PFSK-1 (cell line): ENCODE measurements around the gene CUEDC1.

Source experiments
- FOXP2 ChIP-seq: optimal IDR thresholded peaks from 2 replicates; pipeline ENCODE3; 2011; ENCODE audit warnings: borderline replicate concordance, control low read depth, inconsistent platforms; ENCODE audit not compliant: insufficient read depth; ENCODE audit errors: extremely low read length, extremely low read depth
- POLR2AphosphoS5 ChIP-seq: IDR thresholded peaks from 2 replicates; pipeline ENCODE4 v1.6.1; 2012; ENCODE audit warnings: low read depth, mild to moderate bottlenecking, control low read depth, low read length, moderate library complexity
- SIN3A ChIP-seq: IDR thresholded peaks from 2 replicates; pipeline ENCODE4 v1.6.1; 2012; ENCODE audit warnings: mild to moderate bottlenecking, low read length, moderate library complexity, borderline replicate concordance; ENCODE audit not compliant: insufficient read depth
- TAF1 ChIP-seq: IDR thresholded peaks from 2 replicates; pipeline ENCODE4 v1.6.1; 2012; ENCODE audit warnings: low read length, control low read depth, borderline replicate concordance; ENCODE audit not compliant: insufficient read depth
- TF ChIP-seq, protein P1 (sequence below), 2 experiments: IDR thresholded peaks; 2 replicates each; pipeline versions ENCODE4 v1.6.1 to v1.8.0; 2011 to 2012; ENCODE audit warnings: low read depth in 2 of 2, low read length in 2 of 2, control low read depth in 1 of 2, inconsistent platforms in 1 of 2, mild to moderate bottlenecking in 1 of 2, moderate library complexity in 1 of 2; ENCODE audit not compliant: insufficient read depth in 1 of 2

The CUEDC1 gene

DNA sequence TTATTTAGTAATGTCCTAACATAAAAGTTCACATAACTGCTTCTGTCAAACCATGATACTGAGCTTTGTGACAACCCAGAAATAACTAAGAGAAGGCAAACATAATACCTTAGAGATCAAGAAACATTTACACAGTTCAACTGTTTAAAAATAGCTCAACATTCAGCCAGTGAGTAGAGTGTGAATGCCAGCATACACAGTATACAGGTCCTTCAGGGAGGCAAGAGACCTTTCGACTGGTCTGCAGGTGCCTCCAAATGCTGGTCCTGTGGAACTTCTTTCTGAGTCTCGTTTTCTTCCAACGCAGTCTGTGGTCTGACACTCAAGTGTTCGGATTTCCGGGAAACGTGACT is 115.7 kb downstream of the CUEDC1 start:
- TF ChIP-seq, protein P1, sequence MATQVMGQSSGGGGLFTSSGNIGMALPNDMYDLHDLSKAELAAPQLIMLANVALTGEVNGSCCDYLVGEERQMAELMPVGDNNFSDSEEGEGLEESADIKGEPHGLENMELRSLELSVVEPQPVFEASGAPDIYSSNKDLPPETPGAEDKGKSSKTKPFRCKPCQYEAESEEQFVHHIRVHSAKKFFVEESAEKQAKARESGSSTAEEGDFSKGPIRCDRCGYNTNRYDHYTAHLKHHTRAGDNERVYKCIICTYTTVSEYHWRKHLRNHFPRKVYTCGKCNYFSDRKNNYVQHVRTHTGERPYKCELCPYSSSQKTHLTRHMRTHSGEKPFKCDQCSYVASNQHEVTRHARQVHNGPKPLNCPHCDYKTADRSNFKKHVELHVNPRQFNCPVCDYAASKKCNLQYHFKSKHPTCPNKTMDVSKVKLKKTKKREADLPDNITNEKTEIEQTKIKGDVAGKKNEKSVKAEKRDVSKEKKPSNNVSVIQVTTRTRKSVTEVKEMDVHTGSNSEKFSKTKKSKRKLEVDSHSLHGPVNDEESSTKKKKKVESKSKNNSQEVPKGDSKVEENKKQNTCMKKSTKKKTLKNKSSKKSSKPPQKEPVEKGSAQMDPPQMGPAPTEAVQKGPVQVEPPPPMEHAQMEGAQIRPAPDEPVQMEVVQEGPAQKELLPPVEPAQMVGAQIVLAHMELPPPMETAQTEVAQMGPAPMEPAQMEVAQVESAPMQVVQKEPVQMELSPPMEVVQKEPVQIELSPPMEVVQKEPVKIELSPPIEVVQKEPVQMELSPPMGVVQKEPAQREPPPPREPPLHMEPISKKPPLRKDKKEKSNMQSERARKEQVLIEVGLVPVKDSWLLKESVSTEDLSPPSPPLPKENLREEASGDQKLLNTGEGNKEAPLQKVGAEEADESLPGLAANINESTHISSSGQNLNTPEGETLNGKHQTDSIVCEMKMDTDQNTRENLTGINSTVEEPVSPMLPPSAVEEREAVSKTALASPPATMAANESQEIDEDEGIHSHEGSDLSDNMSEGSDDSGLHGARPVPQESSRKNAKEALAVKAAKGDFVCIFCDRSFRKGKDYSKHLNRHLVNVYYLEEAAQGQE (IDR thresholded peaks at IDR 0.05; ENCODE audit: insufficient read depth in 1 of 2, low read depth in 2 of 2, low read length in 2 of 2) = no peak
- TF ChIP-seq POLR2AphosphoS5 (no peak), SIN3A (no peak), TAF1 (no peak), FOXP2 (no peak)

DNA sequence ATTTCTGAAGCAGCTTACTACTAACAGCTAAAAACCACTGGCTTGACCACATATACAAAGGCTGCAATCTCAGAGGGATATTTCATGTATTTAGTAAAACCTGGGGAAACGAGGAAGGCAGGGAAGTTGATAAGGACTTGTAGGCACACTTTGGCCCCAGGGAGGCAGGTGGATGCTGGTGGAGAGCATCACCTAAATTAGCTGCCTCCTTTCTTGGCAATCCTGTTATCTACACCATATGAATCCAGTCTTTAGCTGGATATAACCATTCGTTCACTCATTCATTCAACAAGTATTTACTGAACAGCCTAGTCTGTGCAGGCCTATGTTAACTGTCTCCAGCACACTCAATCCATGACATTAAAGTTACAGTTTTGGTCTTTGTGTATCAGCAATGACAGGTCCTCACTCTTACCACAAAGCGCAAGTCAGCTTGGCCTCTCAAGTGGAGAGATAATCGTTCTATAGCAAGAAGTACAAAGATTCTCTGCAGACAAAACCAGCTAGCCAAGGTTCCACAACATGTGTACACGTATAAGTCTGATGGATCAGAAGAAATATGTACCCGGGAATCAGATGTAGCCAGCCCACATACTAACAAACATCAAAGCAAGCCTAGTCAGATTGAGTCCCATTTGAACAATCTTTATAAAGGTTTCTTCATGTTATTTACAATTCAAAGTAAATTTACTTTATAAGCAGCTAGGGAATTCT is 116.2 kb downstream of the CUEDC1 start:
- TF ChIP-seq SIN3A (no peak), FOXP2 (no peak), POLR2AphosphoS5 (no peak), TAF1 (no peak)
- TF ChIP-seq, protein P1 (IDR thresholded peaks at IDR 0.05; ENCODE audit: insufficient read depth in 1 of 2, low read depth in 2 of 2, low read length in 2 of 2) = no peak

DNA sequence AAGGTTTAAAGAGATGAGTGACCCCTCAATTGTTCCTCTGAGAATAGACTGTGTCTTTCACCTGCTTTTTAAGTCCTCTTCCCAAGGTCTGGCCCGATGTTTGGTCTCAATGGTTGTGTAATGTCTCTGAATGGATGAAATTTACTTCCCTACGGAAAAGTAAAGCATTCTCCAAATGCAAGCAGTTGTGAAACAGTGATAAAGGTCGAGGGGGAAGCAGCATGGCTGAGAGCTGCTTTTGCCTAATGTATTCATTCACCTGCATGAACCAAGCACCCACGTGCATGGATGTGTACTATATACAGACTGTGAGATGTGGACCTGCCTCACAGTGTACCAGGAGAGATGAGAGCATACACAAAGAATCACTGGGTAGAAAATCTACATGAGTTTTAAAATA is 116.8 kb downstream of the CUEDC1 start:
- TF ChIP-seq POLR2AphosphoS5 = no peak
- no peak for TF ChIP-seq TAF1
- no peak for TF ChIP-seq FOXP2
- TF ChIP-seq, protein P1 (IDR thresholded peaks at IDR 0.05; ENCODE audit: insufficient read depth in 1 of 2, low read depth in 2 of 2, low read length in 2 of 2) = no peak
- no peak for TF ChIP-seq SIN3A

DNA sequence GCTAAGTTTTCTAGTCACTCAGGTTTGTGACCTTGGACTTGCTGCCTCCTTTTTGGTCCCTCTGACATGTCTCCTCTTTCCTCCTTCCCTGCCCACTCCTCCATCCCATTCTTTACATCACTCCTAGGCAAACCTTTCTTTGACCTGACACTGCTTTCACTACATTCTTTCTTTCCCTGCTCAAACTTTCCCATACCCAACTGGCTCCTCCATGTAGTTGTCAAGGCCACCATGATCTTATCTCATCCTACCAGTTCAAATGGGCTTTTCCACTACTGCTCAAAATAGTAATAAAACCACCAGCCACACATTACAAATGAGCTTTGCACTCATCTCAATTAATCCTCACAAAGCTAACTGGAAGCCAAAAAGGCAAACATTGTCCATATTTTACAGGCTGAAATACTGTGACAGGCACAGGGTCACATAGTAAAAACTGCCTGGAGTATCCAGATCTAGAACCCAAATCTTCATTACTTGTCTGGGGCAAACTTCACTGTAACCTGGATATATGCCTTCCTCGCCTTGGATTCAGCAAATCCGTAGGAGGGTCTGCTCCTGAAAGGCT is 119.8 kb downstream of the CUEDC1 start:
- no peak for TF ChIP-seq SIN3A
- TF ChIP-seq TAF1 = no peak
- TF ChIP-seq, protein P1 (IDR thresholded peaks at IDR 0.05; ENCODE audit: insufficient read depth in 1 of 2, low read depth in 2 of 2, low read length in 2 of 2) = no peak
- TF ChIP-seq POLR2AphosphoS5 = no peak
